ENCODE data around the gene CYB561.

Gene CYB561

GRCh38 chr17:63405741-63406261 is 40.3 kb downstream of the CYB561 start:
- no peak for DNase-seq

GRCh38 chr17:63405020-63405419 is 41.1 kb downstream of the CYB561 start:
- DNase-seq = no peak

DNA sequence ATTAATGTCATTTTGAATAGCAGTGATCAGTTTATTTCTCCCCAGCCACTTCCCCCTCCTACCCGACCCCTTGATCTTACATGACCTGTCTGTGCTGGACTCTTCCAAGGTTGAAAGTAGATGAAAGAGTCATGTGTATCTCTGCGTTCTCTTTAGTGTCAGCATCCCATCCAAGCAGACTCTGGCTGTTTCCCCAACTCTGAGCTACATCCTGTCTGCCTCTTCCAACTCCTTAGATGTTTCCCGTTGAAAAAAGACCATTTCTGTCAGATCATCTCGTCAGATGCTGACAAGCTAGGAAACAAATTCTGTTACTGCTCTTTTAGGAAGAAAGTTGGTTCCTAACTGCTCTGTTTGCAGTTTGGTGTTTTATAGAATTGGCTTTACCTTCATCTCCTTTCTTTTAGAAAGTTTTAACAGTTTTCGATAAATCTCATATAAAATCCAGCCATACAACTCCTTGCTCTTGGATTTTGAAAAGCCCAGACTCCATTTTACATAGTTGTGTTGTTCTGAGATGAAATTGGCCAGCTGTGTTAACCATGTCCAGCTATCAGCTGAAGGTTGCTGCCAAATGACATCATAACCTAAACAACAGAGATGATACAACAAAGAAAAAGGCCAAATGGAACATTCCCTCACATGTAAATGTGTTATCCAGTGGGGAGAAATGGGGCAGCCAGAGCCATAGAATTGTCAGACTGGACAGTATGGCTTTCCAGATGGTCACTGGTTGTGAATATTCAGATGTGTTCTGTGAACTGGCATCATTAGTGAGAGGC is 43.5 kb downstream of the CYB561 start:
- no peak for DNase-seq

GRCh38 chr17:63399856-63400255 is 46.2 kb downstream of the CYB561 start:
- no peak for DNase-seq

DNA sequence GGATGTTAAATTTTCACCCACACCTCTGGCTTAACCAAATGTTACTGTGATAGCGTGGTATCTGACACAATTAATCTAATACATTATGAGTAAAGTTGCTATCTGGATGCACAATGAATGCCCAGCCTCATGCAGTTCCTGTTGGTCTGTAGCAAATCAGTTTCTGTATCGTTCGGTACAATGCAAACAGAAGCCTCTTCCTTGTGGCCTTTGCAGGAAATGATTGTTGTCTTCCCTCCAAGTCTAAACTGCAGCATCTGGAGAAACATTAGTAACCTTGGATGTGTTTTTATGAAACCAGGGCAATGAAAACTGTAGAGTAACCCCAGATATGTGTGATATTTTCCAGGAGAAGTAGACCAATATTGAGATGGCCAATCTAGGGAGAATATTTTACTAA is 46.8 kb downstream of the CYB561 start:
- no peak for DNase-seq

DNA sequence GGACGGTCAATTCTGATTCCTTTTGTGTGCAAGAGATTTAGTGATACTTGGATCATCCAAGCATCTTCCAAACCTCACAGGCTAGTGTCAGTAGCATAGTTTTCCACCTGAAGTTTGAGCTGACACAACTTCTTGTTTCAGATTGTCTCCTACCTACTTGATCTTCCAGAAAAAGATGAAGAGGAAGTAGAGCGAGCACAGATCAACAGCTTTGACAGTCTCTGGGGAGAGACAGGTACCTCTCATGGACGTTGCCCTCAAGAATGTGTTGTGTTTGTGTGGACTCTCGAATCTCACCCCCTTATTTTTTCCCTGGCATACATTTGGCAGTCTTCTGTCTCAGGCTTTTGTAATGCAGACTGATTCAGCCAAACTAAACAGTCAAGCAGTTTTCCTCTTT is 47.4 kb downstream of the CYB561 start:
- DNase-seq = no peak

- no peak for DNase-seq
These were observed 50.9 kb downstream of the CYB561 start for GRCh38 chr17:63395075-63395805.

GRCh38 chr17:63390090-63390489 is 56.0 kb downstream of the CYB561 start:
- DNase-seq = no peak

DNA sequence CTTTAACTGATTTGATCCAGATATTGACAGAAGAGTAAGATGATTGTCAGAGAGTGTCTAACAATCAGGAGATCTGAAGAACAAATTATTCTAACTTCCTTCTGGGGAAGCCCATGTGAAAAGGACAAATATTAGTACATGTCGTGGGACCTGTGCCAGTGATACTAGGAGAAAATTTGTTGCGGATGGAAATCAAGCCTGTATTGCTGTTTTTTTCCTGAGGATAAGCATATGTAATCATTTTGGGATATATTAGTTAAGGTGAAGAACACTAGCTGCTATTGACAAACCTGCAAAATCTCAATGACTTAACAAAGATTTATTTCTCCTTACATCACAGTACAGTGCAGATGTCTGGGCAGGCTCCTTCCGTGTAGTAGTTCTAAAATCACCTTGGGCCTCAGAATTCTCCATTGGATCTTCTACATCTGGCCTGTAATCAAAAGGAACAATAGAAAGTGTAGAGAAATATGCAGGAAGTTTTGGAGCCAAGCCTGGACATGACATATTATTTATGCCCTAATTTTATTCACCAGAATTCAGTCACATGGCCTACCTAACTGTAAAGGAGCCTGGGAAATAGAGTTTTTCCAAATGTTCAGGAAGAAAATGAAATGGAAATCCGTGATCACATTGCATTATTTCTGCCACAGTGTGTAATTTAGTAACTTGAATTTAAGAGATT is 58.3 kb downstream of the CYB561 start:
- DNase-seq = no peak

- DNase-seq = no peak
These were observed 63.3 kb downstream of the CYB561 start for GRCh38 chr17:63382826-63383225.

Data from effector CD8-positive, alpha-beta T cell (primary cell).